Panc1 (cell line): ENCODE results near the gene QSOX1.

Source experiments
- POLR2AphosphoS5 ChIP-seq: IDR thresholded peaks from 2 replicates; pipeline ENCODE4 v1.6.1; 2012; ENCODE audit warnings: mild to moderate bottlenecking, low read depth, low read length, moderate library complexity
- TF ChIP-seq, protein P1 (sequence below): fragments of 450-650 bp; IDR thresholded peaks from 2 replicates; pipeline ENCODE4 v1.5.1; 2017; ENCODE audit warnings: mild to moderate bottlenecking
- TF ChIP-seq, protein P2 (sequence below), 2 experiments: IDR thresholded peaks; 2 replicates each; pipeline ENCODE4 v1.6.1; 2011 to 2012; ENCODE audit warnings: low read depth in 2 of 2, control low read depth in 1 of 2, low read length in 1 of 2, mild to moderate bottlenecking in 1 of 2, moderate library complexity in 1 of 2; ENCODE audit not compliant: insufficient read depth in 1 of 2

DNA sequence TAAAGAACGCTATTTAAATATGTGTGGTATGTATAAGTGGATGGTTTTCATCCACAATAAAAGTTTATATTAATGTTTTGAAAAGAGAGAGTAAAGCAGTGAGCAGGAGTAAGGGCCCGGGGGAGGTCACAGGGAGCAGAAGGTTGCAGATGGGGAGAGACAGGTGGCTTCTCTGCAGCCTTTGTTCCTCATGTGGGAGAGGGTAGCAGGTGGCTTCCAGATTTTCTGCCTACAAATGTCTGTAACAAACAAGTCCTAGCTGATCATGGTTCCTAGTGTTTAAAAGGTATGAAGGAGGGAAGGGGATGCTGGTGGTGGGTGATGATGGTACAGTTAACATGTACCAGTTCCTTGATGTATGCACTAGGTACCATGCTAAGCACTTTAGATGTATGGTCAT, 18.8 kb downstream of the QSOX1 start:
- no peak for TF ChIP-seq POLR2AphosphoS5
- TF ChIP-seq, protein P1, sequence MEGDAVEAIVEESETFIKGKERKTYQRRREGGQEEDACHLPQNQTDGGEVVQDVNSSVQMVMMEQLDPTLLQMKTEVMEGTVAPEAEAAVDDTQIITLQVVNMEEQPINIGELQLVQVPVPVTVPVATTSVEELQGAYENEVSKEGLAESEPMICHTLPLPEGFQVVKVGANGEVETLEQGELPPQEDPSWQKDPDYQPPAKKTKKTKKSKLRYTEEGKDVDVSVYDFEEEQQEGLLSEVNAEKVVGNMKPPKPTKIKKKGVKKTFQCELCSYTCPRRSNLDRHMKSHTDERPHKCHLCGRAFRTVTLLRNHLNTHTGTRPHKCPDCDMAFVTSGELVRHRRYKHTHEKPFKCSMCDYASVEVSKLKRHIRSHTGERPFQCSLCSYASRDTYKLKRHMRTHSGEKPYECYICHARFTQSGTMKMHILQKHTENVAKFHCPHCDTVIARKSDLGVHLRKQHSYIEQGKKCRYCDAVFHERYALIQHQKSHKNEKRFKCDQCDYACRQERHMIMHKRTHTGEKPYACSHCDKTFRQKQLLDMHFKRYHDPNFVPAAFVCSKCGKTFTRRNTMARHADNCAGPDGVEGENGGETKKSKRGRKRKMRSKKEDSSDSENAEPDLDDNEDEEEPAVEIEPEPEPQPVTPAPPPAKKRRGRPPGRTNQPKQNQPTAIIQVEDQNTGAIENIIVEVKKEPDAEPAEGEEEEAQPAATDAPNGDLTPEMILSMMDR, result no peak
- TF ChIP-seq, protein P2, sequence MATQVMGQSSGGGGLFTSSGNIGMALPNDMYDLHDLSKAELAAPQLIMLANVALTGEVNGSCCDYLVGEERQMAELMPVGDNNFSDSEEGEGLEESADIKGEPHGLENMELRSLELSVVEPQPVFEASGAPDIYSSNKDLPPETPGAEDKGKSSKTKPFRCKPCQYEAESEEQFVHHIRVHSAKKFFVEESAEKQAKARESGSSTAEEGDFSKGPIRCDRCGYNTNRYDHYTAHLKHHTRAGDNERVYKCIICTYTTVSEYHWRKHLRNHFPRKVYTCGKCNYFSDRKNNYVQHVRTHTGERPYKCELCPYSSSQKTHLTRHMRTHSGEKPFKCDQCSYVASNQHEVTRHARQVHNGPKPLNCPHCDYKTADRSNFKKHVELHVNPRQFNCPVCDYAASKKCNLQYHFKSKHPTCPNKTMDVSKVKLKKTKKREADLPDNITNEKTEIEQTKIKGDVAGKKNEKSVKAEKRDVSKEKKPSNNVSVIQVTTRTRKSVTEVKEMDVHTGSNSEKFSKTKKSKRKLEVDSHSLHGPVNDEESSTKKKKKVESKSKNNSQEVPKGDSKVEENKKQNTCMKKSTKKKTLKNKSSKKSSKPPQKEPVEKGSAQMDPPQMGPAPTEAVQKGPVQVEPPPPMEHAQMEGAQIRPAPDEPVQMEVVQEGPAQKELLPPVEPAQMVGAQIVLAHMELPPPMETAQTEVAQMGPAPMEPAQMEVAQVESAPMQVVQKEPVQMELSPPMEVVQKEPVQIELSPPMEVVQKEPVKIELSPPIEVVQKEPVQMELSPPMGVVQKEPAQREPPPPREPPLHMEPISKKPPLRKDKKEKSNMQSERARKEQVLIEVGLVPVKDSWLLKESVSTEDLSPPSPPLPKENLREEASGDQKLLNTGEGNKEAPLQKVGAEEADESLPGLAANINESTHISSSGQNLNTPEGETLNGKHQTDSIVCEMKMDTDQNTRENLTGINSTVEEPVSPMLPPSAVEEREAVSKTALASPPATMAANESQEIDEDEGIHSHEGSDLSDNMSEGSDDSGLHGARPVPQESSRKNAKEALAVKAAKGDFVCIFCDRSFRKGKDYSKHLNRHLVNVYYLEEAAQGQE (IDR thresholded peaks at IDR 0.05; ENCODE audit: insufficient read depth in 1 of 2, low read depth in 2 of 2, low read length in 1 of 2), result no peak
